ENCODE measurements around the gene MAML2. TPM values are rescaled to one million over a fixed set of nuclear protein-coding genes. Genes with fewer than 3 reads are reported as not detected.

Gene MAML2
- total RNA-seq, 1 experiment from 2014 or later = 2.7 TPM

- Histone ChIP-seq H3K23me2 (ENCODE audit: insufficient read length, low read depth, low read length, poor library complexity, severe bottlenecking) (no peaks in the 10 kb centered on the region), H4K8ac (replicated peaks; ENCODE audit: insufficient read length, low read depth, low read length) (no peak overlapping the region), H2AK5ac (ENCODE audit: insufficient read length, low read length) (no peak overlapping the region), H4K91ac (ENCODE audit: insufficient read length, low read depth, low read length) (no peak overlapping the region), H2BK20ac (ENCODE audit: low read depth, low read length, poor library complexity, severe bottlenecking) (no peak overlapping the region), H3K4ac (ENCODE audit: low read depth, low read length) (no peak overlapping the region), H2BK5ac (ENCODE audit: insufficient read length, low read length) (no peak overlapping the region), H3K9ac (ENCODE audit: extremely low read depth, insufficient read length, low read length) (no peak overlapping the region), H3K23ac (ENCODE audit: insufficient read length, low read depth, low read length) (no peak overlapping the region), H2BK15ac (ENCODE audit: low read depth, low read length) (no peak overlapping the region), H3K14ac (ENCODE audit: insufficient read depth, low read length) (no peak overlapping the region), H3K56ac (ENCODE audit: insufficient read length, low read depth, low read length) (no peak overlapping the region), H3K18ac (ENCODE audit: insufficient read length, low read depth, low read length) (no peak overlapping the region), H3K4me2 (ENCODE audit: insufficient read depth, insufficient read length, low read length) (no peak overlapping the region), H2BK12ac (ENCODE audit: insufficient read length, low read depth, low read length) (no peak overlapping the region), H2AFZ (ENCODE audit: low read length) (no peak overlapping the region), H4K5ac (ENCODE audit: insufficient read length, low read depth, low read length) (no peak overlapping the region), H3K79me2 (ENCODE audit: insufficient read depth, low read length) (0 out of 2 replicates have a peak, but pooled peaks cover 1% of the 10 kb centered on the region), H3T11ph (ENCODE audit: low read length) (no peak overlapping the region), H3K9me3 (ENCODE audit: control insufficient read depth, low read depth, low read length) (no peaks in the 10 kb centered on the region), H4K20me1 (ENCODE audit: control insufficient read depth, insufficient read depth, insufficient read length) (no peaks in the 10 kb centered on the region), H2BK120ac (ENCODE audit: low read depth, low read length, poor library complexity, severe bottlenecking) (no peak overlapping the region), H3K27ac (ENCODE audit: insufficient read length, low read depth, low read length) (no peak overlapping the region), H3K4me1 (ENCODE audit: insufficient read depth, low read length) (peaks cover 10% of the 10 kb centered on the region; the same call in 1 of the 2 replicates), H3K27me3 (ENCODE audit: insufficient read depth, low read length) (no peaks in the 10 kb centered on the region), H3K79me1 (ENCODE audit: insufficient read depth, low read depth, low read length, poor library complexity, severe bottlenecking) (no peaks in the 10 kb centered on the region)
- H3K9me3 Mint-ChIP-seq = no peaks in the 10 kb centered on the region
- DNase-seq = no peak
- peak overlapping the region in 1 of 2 experiments; percentile 70; a peak in 4 of 5 replicates for H3K4me3 Mint-ChIP-seq
- H3K4me1 Mint-ChIP-seq = peaks cover 31 to 33% of the 10 kb centered on the region in 2 experiments
- no peaks in the 10 kb centered on the region for H3K27me3 Mint-ChIP-seq (ENCODE audit: low read depth)
- no CpG with 5 or more reads among the region's 1 CpG for WGBS (ENCODE audit: extremely low coverage, insufficient read length, low lambda C conversion rate)
- H3K27ac Mint-ChIP-seq = peak overlapping the region in 1 of 3 experiments; percentile 38; a peak in 1 of 7 replicates
- no peak for TF ChIP-seq CTCF (conservative IDR thresholded peaks at IDR 0.05)
- H3K36me3 Mint-ChIP-seq (ENCODE audit: insufficient read depth in 1 of 3, low read depth in 3 of 3) = no peaks in the 10 kb centered on the region
Observed at GRCh38 chr11:96280444-96280843, 62.6 kb downstream of the MAML2 start.
